Activated T-helper 17 cell treated with anti-CD3 and anti-CD28 coated beads, Interleukin-2, amount 50 U/mL, for 72 hours (primary cell): Measurements from ENCODE around the gene OR10R2. TPM values are rescaled to one million over a fixed set of nuclear protein-coding genes. Genes with fewer than 3 reads are reported as not detected.

Experiments used
- ATAC-seq: fragments of 150-1000 bp; cut with Tn5 transposase; replicated peaks from 2 replicates; pipeline ENCODE4 v1.10.0; 2021; ENCODE audit warnings: mild to moderate bottlenecking, moderate library complexity
- H3K27ac Mint-ChIP-seq: one replicate; pipeline ENCODE4 v1.8.0; 2022; ENCODE audit warnings: mixed read lengths
- H3K27me3 Mint-ChIP-seq: one replicate; pipeline ENCODE4 v1.8.0; 2022; ENCODE audit warnings: mixed read lengths
- H3K36me3 Mint-ChIP-seq: one replicate; pipeline ENCODE4 v1.8.0; 2022; ENCODE audit warnings: low read depth, mild to moderate bottlenecking, mixed read lengths
- H3K4me1 Mint-ChIP-seq: one replicate; pipeline ENCODE4 v1.8.0; 2022; ENCODE audit warnings: mixed read lengths
- H3K4me3 Mint-ChIP-seq: one replicate; pipeline ENCODE4 v1.8.0; 2022; ENCODE audit warnings: mild to moderate bottlenecking, mixed read lengths
- H3K9me3 Mint-ChIP-seq: one replicate; pipeline ENCODE4 v1.8.0; 2022; ENCODE audit warnings: mixed read lengths
- total RNA-seq, 2 donors: library from RNA; stranded (reverse); gene quantifications; one replicate each; pipeline ENCODE4 v1.2.3, GENCODE V29; 2022

Gene OR10R2
- total RNA-seq, 2 donors from 2014 or later, result not detected

DNA sequence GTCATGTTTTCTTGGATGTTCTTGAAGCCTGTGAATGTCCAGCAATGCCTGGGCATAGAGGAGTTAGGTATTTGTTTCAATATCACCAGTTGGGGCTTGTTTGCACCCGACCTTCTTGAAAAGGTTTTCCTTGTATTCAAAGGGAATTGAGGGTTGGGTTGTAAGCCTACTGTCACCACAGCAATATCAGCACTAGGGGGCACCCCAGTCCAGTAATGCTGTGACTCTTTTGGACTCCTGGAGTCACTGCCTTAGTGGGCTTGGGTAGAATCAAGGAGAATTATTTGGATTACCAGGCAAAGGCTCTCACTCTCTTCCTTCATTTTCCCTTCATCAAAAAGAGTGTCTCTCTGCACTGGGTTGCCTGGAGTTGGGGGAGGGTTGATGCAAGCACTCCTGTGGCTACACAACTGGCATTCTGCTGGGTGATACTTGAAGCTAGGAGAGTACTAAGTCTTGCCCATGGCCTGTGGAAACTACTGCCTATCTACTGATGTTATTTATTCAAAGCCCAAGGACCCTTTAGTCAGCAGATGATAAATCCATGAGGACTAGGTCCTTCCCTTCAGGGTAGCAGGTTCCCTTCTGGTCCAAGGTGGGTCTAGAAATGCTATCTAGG, 34.5 kb downstream of the OR10R2 start:
- no peaks in the 10 kb centered on the region for H3K36me3 Mint-ChIP-seq
- H3K4me3 Mint-ChIP-seq, result no peak overlapping the region
- no peaks in the 10 kb centered on the region for H3K4me1 Mint-ChIP-seq
- H3K9me3 Mint-ChIP-seq, result no peaks in the 10 kb centered on the region
- H3K27me3 Mint-ChIP-seq, result peaks cover 30% of the 10 kb centered on the region
- peak; percentile 42 for ATAC-seq
- no peak overlapping the region for H3K27ac Mint-ChIP-seq

- no peak overlapping the region for H3K4me3 Mint-ChIP-seq
- no peaks in the 10 kb centered on the region for H3K9me3 Mint-ChIP-seq
- ATAC-seq, result no peak
- H3K4me1 Mint-ChIP-seq, result no peaks in the 10 kb centered on the region
- no peaks in the 10 kb centered on the region for H3K36me3 Mint-ChIP-seq
- H3K27ac Mint-ChIP-seq, result no peak overlapping the region
- H3K27me3 Mint-ChIP-seq, result peaks cover 30% of the 10 kb centered on the region
These were observed 35.5 kb downstream of the OR10R2 start for GRCh38 chr1:158507511-158507910.

- H3K36me3 Mint-ChIP-seq, result no peaks in the 10 kb centered on the region
- no peak overlapping the region for H3K4me3 Mint-ChIP-seq
- H3K27me3 Mint-ChIP-seq, result peaks cover 23% of the 10 kb centered on the region
- H3K27ac Mint-ChIP-seq, result no peak overlapping the region
- ATAC-seq, result no peak
- H3K9me3 Mint-ChIP-seq, result no peaks in the 10 kb centered on the region
- H3K4me1 Mint-ChIP-seq, result no peaks in the 10 kb centered on the region
These were observed 37.6 kb downstream of the OR10R2 start for GRCh38 chr1:158509471-158510156.

- peaks cover 9% of the 10 kb centered on the region for H3K27me3 Mint-ChIP-seq
These were observed 44.9 kb downstream of the OR10R2 start for GRCh38 chr1:158516966-158517365.

GRCh38 chr1:158520021-158520420, 48.0 kb downstream of the OR10R2 start:
- Mint-ChIP-seq H3K9me3 (no peaks in the 10 kb centered on the region), H3K36me3 (no peaks in the 10 kb centered on the region), H3K4me3 (no peak overlapping the region), H3K27me3 (peaks cover 15% of the 10 kb centered on the region), H3K4me1 (no peaks in the 10 kb centered on the region), H3K27ac (no peak overlapping the region)
- ATAC-seq, result no peak

More at GRCh38 chr1:158516966-158517365, 44.9 kb downstream of the OR10R2 start:
- no peak for ATAC-seq
- Mint-ChIP-seq H3K36me3 (no peaks in the 10 kb centered on the region), H3K9me3 (no peaks in the 10 kb centered on the region), H3K4me3 (no peak overlapping the region), H3K4me1 (no peaks in the 10 kb centered on the region), H3K27ac (no peak overlapping the region)

- Mint-ChIP-seq H3K27me3 (peaks cover 11% of the 10 kb centered on the region), H3K36me3 (no peaks in the 10 kb centered on the region), H3K9me3 (no peaks in the 10 kb centered on the region), H3K4me3 (no peak overlapping the region), H3K27ac (no peak overlapping the region), H3K4me1 (no peaks in the 10 kb centered on the region)
- no peak for ATAC-seq
These were observed 49.1 kb downstream of the OR10R2 start for GRCh38 chr1:158520955-158521665.

GRCh38 chr1:158521666-158522058, 49.6 kb downstream of the OR10R2 start:
- H3K4me3 Mint-ChIP-seq, result no peak overlapping the region
- peaks cover 11% of the 10 kb centered on the region for H3K27me3 Mint-ChIP-seq
- no peaks in the 10 kb centered on the region for H3K9me3 Mint-ChIP-seq
- no peaks in the 10 kb centered on the region for H3K4me1 Mint-ChIP-seq
- ATAC-seq, result no peak
- no peaks in the 10 kb centered on the region for H3K36me3 Mint-ChIP-seq
- no peak overlapping the region for H3K27ac Mint-ChIP-seq

GRCh38 chr1:158527190-158527815, 55.3 kb downstream of the OR10R2 start:
- no peaks in the 10 kb centered on the region for H3K4me1 Mint-ChIP-seq
- H3K4me3 Mint-ChIP-seq, result no peak overlapping the region
- H3K9me3 Mint-ChIP-seq, result no peaks in the 10 kb centered on the region
- H3K27ac Mint-ChIP-seq, result no peak overlapping the region
- no peaks in the 10 kb centered on the region for H3K36me3 Mint-ChIP-seq
- peak; percentile 42 for ATAC-seq
- H3K27me3 Mint-ChIP-seq, result peaks cover 28% of the 10 kb centered on the region

Other genes starting within 250 kb of the OR10R2 start
- not detected for gene CD1A, start 217.8 kb upstream of the OR10R2 start, total RNA-seq
- not detected for gene CD1C, start 182.3 kb upstream of the OR10R2 start, total RNA-seq
- gene CD1B, start 140.7 kb upstream of the OR10R2 start, total RNA-seq, result not detected
- not detected for gene CD1E, start 118.3 kb upstream of the OR10R2 start, total RNA-seq
- not detected for gene OR10T2, start 72.8 kb upstream of the OR10R2 start, total RNA-seq
- not detected for gene OR10K2, start 46.0 kb upstream of the OR10R2 start, total RNA-seq
- gene OR10K1, start 10.4 kb upstream of the OR10R2 start, total RNA-seq, result not detected
- gene OR6Y1, start 82.2 kb downstream of the OR10R2 start, total RNA-seq, result not detected
- not detected for gene OR6P1, start 98.4 kb downstream of the OR10R2 start, total RNA-seq
- not detected for gene OR10X1, start 107.7 kb downstream of the OR10R2 start, total RNA-seq
- not detected for gene OR10Z1, start 133.0 kb downstream of the OR10R2 start, total RNA-seq
- gene SPTA1, start 214.5 kb downstream of the OR10R2 start, total RNA-seq, result under 1 TPM in 1 of 2 donors, not detected in 1; 0.42 TPM
- not detected for gene OR6K2, start 228.4 kb downstream of the OR10R2 start, total RNA-seq
- gene OR6K3, start 248.5 kb downstream of the OR10R2 start, total RNA-seq, result not detected